Mesothelial cell of epicardium (in vitro differentiated cells): Measurements from ENCODE around the gene ASPN. TPM values are rescaled to one million over a fixed set of nuclear protein-coding genes. Genes with fewer than 3 reads are reported as not detected.

ENCODE experiments used
- DNase-seq, 2 experiments: peaks; one replicate each; pipeline ENCODE4 v3.0.0; 2021; ENCODE audit warnings: low spot score in 2 of 2; ENCODE audit not compliant: unreplicated experiment in 2 of 2
- H3K27ac Mint-ChIP-seq: 2 replicates; pipeline ENCODE4 v1.8.0; 2021; ENCODE audit warnings: mixed read lengths
- H3K27me3 Mint-ChIP-seq: 2 replicates; pipeline ENCODE4 v1.8.0; 2021; ENCODE audit warnings: low read depth, mixed read lengths
- H3K36me3 Mint-ChIP-seq: 2 replicates; pipeline ENCODE4 v1.8.0; 2021; ENCODE audit warnings: mixed read lengths
- H3K4me1 Mint-ChIP-seq: 2 replicates; pipeline ENCODE4 v1.8.0; 2021; ENCODE audit warnings: mixed read lengths
- H3K4me3 Mint-ChIP-seq: 2 replicates; pipeline ENCODE4 v1.8.0; 2021; ENCODE audit warnings: mild to moderate bottlenecking, moderate library complexity, mixed read lengths
- H3K9me3 Mint-ChIP-seq: 2 replicates; pipeline ENCODE4 v1.8.0; 2021; ENCODE audit warnings: mixed read lengths
- total RNA-seq: library from RNA; stranded (reverse); gene quantifications from 3 replicates; pipeline ENCODE4 v1.2.1, GENCODE V29; 2021
- TF ChIP-seq, protein P1 (sequence below): fragments of 200-600 bp; sonication (generic); IDR thresholded peaks from one replicate; pipeline ENCODE4 v1.5.0; 2021; ENCODE audit warnings: antibody characterized with exemption; ENCODE audit not compliant: unreplicated experiment

Gene ASPN
- total RNA-seq, 1 donor from 2014 or later = 0.63 TPM

DNA sequence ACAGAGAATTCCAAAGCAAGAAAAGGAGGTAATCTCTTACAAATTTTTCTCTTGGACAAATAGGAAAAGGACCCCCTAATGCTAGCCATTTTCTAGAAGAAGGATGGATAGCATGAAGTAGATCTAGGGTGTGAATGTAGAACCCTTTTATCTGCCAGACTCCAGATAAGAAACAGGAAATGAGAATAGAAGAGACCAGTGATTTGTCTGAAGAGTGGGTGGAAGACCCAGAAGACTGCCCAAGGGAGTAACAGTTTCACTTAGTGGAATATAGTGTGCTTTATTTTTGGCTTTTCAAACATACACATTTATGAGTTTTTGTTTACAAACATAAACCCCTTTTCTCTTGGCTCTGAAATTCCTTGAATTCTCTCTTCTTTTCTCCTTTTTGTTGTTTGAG is 28.4 kb upstream of the ASPN start:
- no peak overlapping the region for H3K27ac Mint-ChIP-seq
- TF ChIP-seq, protein P1, sequence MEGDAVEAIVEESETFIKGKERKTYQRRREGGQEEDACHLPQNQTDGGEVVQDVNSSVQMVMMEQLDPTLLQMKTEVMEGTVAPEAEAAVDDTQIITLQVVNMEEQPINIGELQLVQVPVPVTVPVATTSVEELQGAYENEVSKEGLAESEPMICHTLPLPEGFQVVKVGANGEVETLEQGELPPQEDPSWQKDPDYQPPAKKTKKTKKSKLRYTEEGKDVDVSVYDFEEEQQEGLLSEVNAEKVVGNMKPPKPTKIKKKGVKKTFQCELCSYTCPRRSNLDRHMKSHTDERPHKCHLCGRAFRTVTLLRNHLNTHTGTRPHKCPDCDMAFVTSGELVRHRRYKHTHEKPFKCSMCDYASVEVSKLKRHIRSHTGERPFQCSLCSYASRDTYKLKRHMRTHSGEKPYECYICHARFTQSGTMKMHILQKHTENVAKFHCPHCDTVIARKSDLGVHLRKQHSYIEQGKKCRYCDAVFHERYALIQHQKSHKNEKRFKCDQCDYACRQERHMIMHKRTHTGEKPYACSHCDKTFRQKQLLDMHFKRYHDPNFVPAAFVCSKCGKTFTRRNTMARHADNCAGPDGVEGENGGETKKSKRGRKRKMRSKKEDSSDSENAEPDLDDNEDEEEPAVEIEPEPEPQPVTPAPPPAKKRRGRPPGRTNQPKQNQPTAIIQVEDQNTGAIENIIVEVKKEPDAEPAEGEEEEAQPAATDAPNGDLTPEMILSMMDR = no peak
- no peaks in the 10 kb centered on the region for H3K36me3 Mint-ChIP-seq
- no peak for DNase-seq
- H3K4me3 Mint-ChIP-seq = no peak overlapping the region
- peaks cover 2% of the 10 kb centered on the region for H3K27me3 Mint-ChIP-seq
- peaks cover 21% of the 10 kb centered on the region for H3K4me1 Mint-ChIP-seq
- H3K9me3 Mint-ChIP-seq = peaks cover 3% of the 10 kb centered on the region

DNA sequence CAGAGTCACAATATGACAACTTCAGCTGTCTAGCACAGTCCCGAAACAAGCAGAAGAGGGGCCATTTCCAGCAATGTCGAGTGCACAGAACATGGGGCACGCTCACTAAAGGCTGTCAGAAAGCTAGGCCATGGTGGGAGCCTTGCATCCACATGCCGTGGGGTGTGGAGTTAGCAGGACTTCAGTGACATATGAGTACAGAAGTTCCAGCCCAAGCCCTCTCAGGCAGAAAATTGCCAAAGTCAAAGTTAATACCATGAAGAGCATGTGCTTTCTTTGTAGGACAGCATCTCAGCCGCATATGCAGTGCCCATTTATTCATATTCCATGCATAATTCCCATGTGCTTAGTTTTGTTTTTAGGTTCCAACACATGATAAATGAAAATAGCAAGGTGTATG is 26.7 kb upstream of the ASPN start:
- peaks cover 3% of the 10 kb centered on the region for H3K9me3 Mint-ChIP-seq
- no peak overlapping the region for H3K4me3 Mint-ChIP-seq
- TF ChIP-seq, protein P1 = no peak
- H3K36me3 Mint-ChIP-seq = no peaks in the 10 kb centered on the region
- no peak for DNase-seq
- peaks cover 21% of the 10 kb centered on the region for H3K4me1 Mint-ChIP-seq
- peaks cover 2% of the 10 kb centered on the region for H3K27me3 Mint-ChIP-seq
- H3K27ac Mint-ChIP-seq = no peak overlapping the region

DNA sequence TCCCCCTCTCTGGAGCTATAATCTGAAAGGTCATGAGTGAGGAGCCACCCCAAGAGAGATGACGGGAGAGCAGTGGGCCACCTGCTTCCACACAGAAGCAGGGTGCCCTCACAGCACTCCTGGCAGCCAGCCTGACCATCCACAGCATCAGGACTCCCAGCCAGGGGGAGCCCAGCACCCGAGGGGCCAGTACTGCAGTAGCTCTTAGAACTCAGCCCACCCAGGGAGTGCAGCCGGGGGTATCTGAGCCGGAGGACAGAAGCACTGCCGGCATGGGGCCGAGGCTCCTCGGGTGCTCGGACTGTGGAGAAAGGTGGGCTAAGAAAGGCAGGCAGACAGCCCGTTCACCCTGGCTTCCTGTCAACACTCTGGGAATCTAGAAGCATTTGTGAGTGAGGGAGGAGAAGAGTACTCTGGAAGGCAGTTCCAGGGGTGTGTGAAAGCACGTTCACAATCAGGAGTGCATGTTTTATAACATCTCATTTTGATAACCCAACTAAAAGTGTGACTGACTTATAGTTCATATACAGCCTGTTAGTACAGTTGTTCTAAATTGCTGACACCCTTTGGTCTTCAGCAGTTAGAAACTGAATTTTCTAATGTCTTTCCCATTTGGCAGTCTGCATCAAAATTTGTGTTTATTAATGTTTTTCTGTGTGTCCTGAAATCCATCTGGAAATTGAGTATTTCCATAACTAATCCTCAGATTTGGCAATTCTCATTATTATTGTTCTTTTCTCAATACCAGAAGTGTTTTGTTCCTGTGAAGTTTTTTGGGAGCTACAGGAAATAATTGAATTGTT is 25.9 kb upstream of the ASPN start:
- no peak overlapping the region for H3K27ac Mint-ChIP-seq

DNA sequence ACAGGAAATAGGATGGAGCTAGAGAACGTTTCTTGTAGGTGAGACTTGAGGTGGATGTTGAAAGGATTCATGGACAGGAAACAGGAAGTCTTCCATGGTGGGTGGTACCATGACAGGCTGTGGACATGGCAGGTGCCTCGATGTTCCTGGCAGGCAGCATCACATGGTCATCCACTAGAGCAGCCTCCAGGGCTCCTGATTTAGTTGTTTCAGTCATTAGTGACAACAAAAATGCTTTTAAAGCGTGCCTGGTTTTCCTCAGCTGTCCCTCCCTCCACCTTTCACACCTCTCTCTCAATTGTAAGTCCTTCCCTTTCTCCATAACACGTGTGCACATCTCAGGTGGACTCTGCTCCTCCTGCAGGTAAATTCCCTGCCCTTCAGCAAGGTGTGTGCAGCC is 25.2 kb upstream of the ASPN start:
- TF ChIP-seq, protein P1 = no peak
- H3K27ac Mint-ChIP-seq = no peak overlapping the region
- DNase-seq = no peak
- no peak overlapping the region for H3K4me3 Mint-ChIP-seq
- H3K4me1 Mint-ChIP-seq = peaks cover 18% of the 10 kb centered on the region
- H3K27me3 Mint-ChIP-seq = peaks cover 2% of the 10 kb centered on the region
- peaks cover 3% of the 10 kb centered on the region for H3K9me3 Mint-ChIP-seq
- no peaks in the 10 kb centered on the region for H3K36me3 Mint-ChIP-seq

More for the DNA sequence above, 25.9 kb upstream of the ASPN start:
- Mint-ChIP-seq H3K36me3 (no peaks in the 10 kb centered on the region), H3K4me1 (peaks cover 21% of the 10 kb centered on the region), H3K27me3 (peaks cover 2% of the 10 kb centered on the region), H3K9me3 (peaks cover 3% of the 10 kb centered on the region), H3K4me3 (no peak overlapping the region)
- DNase-seq = no peak
- TF ChIP-seq, protein P1 = no peak

DNA sequence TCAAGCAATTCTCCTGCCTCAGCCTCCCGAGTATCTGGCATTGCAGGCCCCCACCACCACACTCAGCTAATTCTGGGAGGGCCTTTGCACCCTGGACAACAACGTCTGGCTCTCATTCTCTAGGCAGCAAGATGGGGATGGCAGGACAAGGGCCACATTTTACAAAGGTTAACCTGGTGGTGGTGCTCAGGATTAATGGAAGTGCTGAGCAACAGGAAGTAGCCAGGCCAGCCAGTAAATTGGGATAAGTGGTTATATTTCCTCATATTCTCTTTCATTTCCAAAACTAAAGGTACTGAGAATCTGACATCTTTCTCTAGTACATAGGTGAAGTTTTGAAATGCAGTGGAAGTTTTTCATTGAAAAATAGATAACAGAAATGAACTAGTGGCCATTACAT is 24.7 kb upstream of the ASPN start:
- no peaks in the 10 kb centered on the region for H3K36me3 Mint-ChIP-seq
- H3K4me3 Mint-ChIP-seq = no peak overlapping the region
- no peak overlapping the region for H3K27ac Mint-ChIP-seq
- DNase-seq = no peak
- peaks cover 15% of the 10 kb centered on the region for H3K4me1 Mint-ChIP-seq
- H3K9me3 Mint-ChIP-seq = peaks cover 3% of the 10 kb centered on the region
- peaks cover 2% of the 10 kb centered on the region for H3K27me3 Mint-ChIP-seq
- TF ChIP-seq, protein P1 = no peak
